Measurements from ENCODE around the gene SKIL.

The SKIL gene

GRCh38 chr3:170405101-170405500 is 47.6 kb downstream of the SKIL start:
- DNase-seq, result no peak

- DNase-seq, result no peak
These were observed 53.0 kb downstream of the SKIL start for GRCh38 chr3:170410428-170411029.

- DNase-seq, result no peak
These were observed 55.8 kb downstream of the SKIL start for GRCh38 chr3:170413291-170413690.

- DNase-seq, result no peak
These were observed 56.7 kb downstream of the SKIL start for GRCh38 chr3:170414202-170414663.

DNA sequence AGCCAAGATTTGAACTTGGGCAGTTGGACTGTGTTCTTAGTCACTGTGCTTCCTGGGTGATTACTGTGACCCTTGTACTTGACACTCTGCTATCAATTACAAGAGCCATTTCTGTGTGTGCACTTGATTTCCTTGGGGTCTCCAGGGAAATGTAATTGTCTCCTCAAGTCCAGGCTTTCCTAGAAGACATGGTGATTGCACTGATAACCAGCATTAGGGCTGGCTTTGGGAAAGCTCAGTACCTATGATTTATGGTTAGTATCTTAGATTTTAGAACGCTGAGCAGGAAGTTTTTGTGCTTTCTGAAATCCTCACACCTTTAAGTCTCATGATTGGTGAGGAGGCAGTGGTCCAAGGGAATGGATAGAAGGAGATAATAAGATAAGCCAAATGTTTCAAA is 59.6 kb downstream of the SKIL start:
- DNase-seq, result no peak

GRCh38 chr3:170418422-170419398 is 61.2 kb downstream of the SKIL start, which contains the start of gene CLDN11:
Gene CLDN11, plus strand, starts transcription at chr3:170418868. Its CDS starts 199 bp downstream, at chr3:170419067.
- no peak for DNase-seq

- no peak for DNase-seq
These were observed 62.1 kb downstream of the SKIL start for GRCh38 chr3:170419557-170420087.

- DNase-seq, result no peak
These were observed 62.8 kb downstream of the SKIL start for GRCh38 chr3:170420307-170420821.

DNA sequence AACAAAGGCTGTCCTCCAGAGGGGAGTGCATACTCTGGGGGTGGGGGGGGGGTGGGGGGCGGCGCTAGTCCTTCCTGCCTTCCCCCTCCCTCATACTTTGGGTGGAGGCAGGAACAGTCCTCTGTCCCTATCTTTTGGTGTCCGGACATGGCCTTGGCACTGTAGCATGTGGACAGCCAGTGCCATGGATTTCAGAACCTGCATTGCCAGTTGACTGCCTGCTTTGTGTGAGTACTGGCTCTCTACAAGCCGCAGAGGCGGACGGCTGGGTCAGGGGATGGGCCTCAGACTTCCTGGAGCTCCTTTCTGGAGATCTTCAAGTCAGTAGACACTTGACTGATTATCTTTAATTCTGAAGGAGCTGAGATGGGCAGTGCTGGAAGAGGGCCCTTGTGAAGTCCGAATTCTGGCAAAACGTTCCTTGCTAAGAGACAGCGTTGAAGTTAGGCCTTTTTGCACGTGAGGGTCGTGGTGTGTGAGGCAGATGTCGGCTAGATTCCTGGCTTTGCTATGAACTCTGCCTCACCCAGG is 63.7 kb downstream of the SKIL start:
- no peak for DNase-seq

DNA sequence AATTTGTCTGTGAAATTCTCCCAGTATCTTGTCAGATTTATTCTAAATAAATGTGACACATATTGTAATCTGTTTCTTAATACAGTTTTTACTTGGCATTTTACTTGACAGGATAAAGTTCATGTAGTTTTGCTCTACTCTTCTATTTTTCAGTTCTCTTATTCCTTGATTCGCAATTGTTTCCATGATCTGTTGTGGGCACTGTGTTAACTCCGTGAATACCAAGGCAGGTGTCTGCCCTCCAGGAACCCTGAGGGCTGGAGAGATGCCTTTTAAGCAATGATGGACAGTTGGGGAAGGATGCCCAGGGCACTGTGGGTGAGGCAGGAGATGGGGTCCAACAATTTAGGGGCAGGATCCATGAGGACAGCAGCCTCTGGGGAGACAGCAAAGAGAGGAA is 64.2 kb downstream of the SKIL start:
- DNase-seq, result no peak

GRCh38 chr3:170423001-170423615 is 65.6 kb downstream of the SKIL start:
- no peak for DNase-seq

DNA sequence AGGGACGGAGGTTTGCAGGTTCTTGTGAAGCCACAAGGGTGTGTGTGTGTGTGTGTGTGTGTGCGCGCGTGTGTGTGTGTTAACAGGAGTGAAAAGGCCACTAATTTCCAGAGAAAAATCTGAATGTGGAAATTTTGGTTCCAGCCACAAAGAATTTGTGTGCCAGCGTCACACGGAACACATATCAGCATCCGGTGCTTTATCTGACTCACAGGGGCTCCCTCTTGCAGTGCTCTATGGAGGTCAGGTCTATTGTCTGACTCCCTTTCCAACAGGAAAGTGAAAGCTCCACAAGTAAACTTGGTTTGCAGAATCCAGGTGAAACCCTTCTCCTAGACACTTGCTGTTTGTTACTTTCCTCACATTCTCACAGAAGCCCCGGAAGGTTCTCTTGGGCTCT is 67.4 kb downstream of the SKIL start:
- DNase-seq, result no peak

GRCh38 chr3:170425491-170426239 is 68.2 kb downstream of the SKIL start:
- DNase-seq, result no peak

DNA sequence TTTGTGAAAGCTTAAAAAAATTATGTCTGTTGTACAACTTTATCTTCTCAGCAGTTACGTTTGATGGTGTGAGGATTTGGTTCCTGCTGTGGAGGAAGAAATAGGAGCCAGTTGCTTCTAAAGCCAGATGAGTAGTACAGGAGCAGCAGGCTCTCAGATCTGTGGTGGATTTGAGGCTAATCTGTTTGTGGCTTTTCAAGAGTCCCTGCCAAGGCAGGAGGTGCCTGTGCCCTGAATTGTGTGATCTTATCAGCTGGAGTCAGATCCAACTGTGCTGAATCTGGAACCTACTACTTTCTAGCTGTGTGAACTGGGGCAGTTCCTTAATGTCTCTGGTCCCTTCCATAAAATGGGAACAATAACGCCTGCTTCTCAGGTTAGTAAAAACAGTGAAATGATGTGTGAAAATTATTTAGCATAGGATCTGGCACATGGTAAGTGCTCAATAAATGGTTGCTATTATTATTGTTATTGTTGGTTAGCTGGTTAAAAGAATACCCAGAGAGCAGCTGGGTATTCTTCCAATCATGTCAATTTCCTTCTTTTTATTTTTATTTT is 68.8 kb downstream of the SKIL start:
- DNase-seq, result no peak

DNA sequence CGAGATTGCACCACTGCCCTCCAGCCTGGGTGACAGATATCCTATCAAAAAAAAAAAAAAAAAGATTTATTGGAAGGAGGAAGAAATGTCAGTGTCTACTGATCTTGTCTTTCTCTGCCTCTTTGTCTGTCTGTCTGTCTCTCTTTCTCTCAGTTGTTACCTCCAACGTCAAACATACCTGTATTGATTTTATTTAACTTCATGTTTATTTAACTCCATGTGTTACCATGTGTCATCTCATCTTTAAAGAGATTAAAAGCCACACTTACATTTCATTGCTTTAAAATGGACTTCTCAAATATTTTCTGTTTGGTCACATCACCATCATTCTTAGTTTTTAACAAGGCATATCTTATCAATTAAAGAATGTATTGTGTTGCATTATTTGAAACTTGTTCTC is 70.6 kb downstream of the SKIL start:
- no peak for DNase-seq

DNA sequence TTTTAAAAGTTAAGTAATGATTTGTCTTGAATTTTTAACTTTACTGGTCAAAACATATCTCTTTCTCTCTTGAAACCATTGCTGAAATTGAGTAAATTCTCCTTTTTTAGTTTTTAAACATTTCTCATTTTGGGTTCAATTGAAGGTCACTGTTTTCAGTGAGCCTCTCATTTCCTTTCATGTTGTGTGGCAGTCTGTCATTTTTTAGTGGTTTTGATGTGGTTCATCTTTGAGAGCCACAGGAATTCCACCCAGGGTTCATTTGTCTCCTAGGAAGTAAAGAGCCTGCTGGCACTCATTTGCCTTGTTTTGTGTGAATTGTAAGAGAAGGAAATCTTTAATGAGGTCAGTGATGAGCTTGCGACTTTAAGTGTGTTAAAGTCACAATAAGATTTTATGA is 71.5 kb downstream of the SKIL start:
- no peak for DNase-seq

DNA sequence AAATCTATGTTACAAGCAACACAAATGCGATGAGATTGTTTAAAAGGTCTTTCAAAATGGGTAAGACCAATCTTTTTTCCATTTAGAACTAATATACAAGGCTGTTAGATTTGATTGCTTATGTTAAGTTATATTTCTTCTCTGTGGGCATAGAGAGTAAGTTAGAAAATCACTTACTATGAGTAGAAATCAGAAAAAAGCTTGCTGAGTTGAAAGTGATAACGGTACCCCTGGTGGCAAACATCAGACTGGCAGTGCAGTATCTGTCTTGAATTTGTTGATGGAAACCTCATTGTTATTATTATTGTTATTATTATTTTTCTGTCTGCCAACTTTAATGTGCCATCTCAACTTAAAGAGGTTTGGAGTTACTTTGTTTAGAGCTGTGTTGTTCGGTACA is 73.5 kb downstream of the SKIL start:
- no peak for DNase-seq

GRCh38 chr3:170432416-170432815 is 74.9 kb downstream of the SKIL start:
- no peak for DNase-seq

DNA sequence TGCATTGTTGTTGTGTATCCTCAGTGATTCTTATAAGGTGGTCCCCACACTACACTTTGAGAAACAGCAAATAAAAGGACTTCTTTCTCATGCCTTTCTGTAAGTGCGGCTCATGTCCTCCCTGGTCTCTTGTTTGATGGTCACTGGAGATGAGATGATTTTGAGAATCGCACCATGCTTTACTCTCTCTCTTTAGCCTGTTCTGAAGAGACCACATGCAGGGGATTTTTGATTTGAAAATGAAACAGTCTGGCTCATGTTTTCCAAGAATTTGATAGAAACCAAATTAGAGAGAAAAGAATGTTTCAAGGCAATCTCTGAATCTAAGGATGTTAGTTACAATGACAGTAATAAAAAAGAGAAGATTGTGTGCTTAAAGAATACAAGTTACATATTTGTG is 79.2 kb downstream of the SKIL start:
- DNase-seq, result no peak

DNA sequence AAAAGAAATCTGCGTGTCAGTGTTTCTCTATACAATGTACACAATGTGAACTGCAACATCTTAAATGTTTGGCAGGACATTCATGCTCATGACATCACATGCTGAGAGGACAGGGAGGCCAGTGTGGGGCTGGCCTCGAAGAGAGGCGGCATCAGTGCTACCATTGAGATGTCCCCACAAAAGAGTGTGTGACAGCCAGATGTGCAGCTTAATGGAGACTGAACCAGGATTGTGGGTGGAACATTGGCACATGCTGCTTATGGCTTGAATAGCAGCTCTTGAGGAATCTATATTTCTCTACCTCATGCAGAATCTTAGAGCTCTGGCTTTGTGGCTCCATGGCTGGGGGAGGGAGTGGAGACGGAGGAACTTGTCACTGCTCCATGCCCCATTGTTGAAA is 79.7 kb downstream of the SKIL start:
- no peak for DNase-seq

DNA sequence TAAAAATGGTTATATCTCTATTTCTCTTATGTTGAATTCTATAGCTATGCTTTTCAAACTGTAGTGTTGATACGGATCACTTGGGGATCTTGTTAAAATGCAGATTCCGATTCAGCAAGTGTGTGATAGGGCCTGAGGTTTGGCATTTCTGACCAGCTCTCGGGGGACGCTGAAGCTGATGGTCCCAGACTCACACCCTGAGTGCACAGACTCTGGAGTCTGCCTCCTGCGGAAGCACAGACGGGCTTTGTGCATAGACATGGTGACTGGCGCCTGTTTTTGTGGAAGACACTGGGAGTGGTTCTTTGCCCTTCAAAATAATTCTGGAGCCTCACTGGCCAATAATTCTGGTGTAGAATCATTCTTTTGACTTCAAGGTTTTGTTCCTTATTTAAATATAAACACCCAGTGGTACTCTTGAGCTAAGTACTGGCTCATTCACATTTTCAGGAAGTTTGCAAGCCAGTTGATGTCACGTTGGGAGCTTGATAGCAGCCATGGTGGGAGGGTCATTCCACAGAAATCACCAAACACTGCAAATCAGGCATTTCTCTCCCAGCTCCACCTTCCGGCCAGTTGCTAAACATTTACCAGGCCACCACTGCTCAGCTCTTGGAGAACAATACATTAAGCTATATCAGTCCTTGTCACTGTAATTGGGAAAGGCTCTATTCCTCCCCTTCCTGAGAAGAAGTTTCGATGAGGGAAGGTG is 80.3 kb downstream of the SKIL start:
- no peak for DNase-seq

Measured in SHP77 treated with DMSO at 0.1 percent for 48 hours (cell line).